ENCODE data around the gene ECE2.

ECE2 gene

DNA sequence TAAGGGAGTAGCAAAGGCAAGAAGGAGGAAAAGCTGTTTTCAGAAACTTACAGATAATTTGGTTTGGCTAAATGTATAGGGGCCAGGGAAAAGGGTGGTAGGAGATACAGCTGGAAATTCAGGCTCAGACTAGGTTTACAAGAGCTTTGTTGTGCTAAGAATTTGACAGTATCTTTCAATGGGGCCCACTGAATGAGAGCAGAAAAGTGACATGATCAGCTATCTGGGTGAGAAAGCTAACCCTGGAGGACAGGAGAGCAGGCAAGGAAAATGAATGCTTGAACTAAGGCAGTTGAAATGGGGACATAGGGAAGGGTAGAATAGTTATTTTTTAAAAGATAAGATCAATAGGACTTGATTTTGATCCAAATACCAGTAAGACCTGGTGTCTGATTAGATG lies 35.8 kb downstream of the ECE2 start:
- no peaks in the 10 kb centered on the region for H3K4me1 ChIP-seq (ENCODE audit: control insufficient read depth, insufficient read depth, low read length)
- H3K27me3 ChIP-seq (ENCODE audit: control insufficient read depth, insufficient read depth, low read length) = no peaks in the 10 kb centered on the region
- peaks cover 15% of the 10 kb centered on the region for H3K36me3 ChIP-seq (ENCODE audit: control insufficient read depth, insufficient read depth, low read length)
- no peak overlapping the region for H3K9ac ChIP-seq (ENCODE audit: low read length)
- no peaks in the 10 kb centered on the region for H3K9me3 ChIP-seq (ENCODE audit: control insufficient read depth, low read length)
- no peak overlapping the region for H3K4me3 ChIP-seq (ENCODE audit: low read length)

DNA sequence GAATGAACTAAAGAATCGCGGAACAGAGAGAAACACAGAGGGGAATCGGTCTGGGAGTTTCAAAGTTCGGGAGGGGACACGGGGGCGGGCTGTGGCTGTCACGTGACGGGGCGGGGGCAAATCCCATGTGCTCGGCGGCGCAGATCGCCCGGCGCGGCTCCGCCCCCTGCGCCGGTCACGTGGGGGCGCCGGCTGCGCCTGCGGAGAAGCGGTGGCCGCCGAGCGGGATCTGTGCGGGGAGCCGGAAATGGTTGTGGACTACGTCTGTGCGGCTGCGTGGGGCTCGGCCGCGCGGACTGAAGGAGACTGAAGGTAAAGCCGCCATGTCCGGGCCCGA lies 38.5 kb downstream of the ECE2 start, which contains the start of gene EIF4G1:
EIF4G1 (plus strand) TSS at position 244 of the 337 bp plus-strand sequence. CDS start 1,191 bp downstream, outside the sequence.
- H3K4me3 ChIP-seq (ENCODE audit: low read length) = peak within 1 kb of the TSS; percentile 88
- no peaks in the 10 kb centered on the region for H3K27me3 ChIP-seq (ENCODE audit: control insufficient read depth, insufficient read depth, low read length)
- H3K4me1 ChIP-seq (ENCODE audit: control insufficient read depth, insufficient read depth, low read length) = peaks cover 16% of the 10 kb centered on the region
- peak within 1 kb of the TSS; percentile 98 for H3K9ac ChIP-seq (ENCODE audit: low read length)
- H3K36me3 ChIP-seq (ENCODE audit: control insufficient read depth, insufficient read depth, low read length) = no peaks in the 10 kb centered on the region
- H3K9me3 ChIP-seq (ENCODE audit: control insufficient read depth, low read length) = no peaks in the 10 kb centered on the region

DNA sequence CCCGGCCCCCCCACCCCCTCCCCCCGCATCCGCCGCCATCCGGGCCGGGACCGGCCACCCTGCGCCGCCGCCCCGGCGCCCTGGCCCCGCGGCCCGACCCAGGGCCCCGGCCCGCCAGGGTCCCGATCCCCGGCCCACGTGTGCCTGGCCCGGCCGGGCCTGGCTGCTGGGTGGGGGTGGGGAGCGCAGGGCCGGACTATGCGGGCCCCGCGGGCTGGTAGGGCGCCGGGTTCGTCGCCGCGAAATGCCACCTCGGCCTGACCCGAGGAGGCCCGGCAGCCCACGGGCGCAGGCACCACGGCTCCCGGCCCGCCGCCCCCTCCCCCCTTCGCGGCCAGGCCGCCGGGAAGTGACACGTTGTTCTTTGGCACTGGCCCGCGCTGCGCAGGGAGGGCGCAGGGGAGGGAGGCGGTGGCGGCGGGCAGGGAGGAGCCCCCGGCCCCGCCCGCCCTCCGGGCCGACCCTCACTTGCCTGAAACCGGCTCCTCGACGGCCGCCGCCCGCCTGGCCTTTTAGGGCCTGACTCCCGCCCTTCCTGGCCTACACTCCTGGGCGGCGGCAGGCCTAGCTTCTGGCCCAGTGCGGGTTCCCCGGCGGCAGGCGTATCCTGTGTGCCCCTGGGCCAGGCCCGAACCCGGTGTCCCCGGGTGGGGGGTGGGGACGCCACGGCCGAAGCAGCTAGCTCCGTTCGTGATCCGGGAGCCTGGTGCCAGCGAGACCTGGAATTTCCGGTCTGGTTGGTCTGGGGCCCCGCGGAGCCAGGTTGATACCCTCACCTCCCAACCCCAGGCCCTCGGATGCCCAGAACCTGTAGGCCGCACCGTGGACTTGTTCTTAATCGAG lies 39.1 kb downstream of the ECE2 start:
- Histone ChIP-seq H3K27me3 (ENCODE audit: control insufficient read depth, insufficient read depth, low read length) (no peaks in the 10 kb centered on the region), H3K4me3 (ENCODE audit: low read length) (peak overlapping the region; percentile 88), H3K9ac (ENCODE audit: low read length) (peak overlapping the region; percentile 98), H3K36me3 (ENCODE audit: control insufficient read depth, insufficient read depth, low read length) (no peaks in the 10 kb centered on the region), H3K9me3 (ENCODE audit: control insufficient read depth, low read length) (no peaks in the 10 kb centered on the region), H3K4me1 (ENCODE audit: control insufficient read depth, insufficient read depth, low read length) (peaks cover 22% of the 10 kb centered on the region)

DNA sequence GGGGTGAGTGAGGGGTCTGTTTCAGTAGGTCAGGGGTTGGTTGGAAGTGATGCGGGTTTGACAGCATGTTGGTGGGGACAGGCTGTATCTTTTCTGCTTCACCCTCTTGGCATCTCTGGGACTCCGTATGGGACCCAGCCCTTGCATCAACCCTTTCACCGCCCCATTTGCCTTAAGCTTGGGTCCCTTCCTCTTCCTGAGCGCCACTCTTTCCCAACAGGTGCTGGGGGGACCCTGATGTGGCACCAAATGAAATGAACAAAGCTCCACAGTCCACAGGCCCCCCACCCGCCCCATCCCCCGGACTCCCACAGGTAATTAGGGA lies 39.7 kb downstream of the ECE2 start:
- H3K9me3 ChIP-seq (ENCODE audit: control insufficient read depth, low read length) = no peaks in the 10 kb centered on the region
- H3K9ac ChIP-seq (ENCODE audit: low read length) = peak overlapping the region; percentile 98
- no peaks in the 10 kb centered on the region for H3K27me3 ChIP-seq (ENCODE audit: control insufficient read depth, insufficient read depth, low read length)
- H3K4me3 ChIP-seq (ENCODE audit: low read length) = peak overlapping the region; percentile 88
- peaks cover 27% of the 10 kb centered on the region for H3K4me1 ChIP-seq (ENCODE audit: control insufficient read depth, insufficient read depth, low read length)
- H3K36me3 ChIP-seq (ENCODE audit: control insufficient read depth, insufficient read depth, low read length) = peaks cover 4% of the 10 kb centered on the region

DNA sequence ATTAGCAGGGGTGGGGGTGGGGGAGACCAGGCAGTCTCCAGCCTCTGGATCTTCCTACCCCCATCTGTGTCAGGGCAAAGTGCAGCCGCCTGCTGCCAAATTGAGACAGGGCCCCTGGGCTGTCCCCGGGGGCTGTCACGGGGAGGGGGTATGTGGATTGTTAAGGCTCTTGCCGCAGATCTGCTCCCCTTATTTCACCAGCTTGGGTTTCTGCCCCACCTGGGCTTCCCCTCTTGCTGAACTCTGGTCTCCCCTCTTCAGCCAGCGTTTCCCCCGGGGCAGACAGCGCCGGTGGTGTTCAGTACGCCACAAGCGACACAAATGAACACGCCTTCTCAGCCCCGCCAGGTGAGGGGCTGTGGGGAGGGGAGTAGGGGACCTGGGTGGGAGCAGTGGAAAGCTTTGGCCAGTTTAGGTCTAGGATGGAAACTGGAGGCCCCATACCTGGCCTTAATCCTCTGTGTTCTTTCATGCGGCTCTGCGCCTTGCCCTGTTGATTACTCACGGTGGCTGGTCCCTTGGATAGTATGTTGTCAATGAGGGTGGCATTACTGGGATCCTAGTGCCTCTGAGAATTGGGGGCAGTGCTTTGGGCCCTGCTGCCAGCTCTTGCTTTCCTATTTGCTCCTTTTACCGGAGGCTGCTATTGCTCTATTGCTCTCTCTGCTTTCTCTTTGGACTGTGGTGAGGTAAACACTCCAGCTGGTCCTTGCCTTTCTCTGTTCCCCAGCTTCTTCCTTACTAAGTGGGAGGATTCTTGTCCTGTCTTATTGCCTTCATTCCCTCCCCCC lies 40.2 kb downstream of the ECE2 start:
- Histone ChIP-seq H3K9ac (ENCODE audit: low read length) (peak overlapping the region; percentile 98), H3K4me1 (ENCODE audit: control insufficient read depth, insufficient read depth, low read length) (peaks cover 31% of the 10 kb centered on the region)

DNA sequence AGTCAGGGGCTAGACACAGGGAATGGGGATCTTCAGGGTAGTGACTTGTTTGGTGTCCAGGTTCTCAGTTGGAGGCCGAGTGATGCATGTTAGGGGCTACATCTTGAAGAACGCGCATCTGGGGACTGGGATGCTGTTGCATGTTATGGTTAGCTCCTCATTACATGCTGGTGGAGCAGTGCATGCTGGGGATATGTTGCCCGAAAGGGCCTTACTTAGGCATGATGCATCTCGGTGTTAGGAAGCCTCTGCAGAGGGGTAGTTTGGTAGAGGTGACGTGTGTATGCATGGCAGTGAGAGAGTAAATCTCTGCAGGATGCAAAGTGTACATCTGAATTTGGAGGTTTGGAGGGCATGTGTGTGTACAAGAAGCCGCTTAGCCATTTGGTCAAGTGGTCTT lies 41.0 kb downstream of the ECE2 start:
- Histone ChIP-seq H3K9me3 (ENCODE audit: control insufficient read depth, low read length) (no peaks in the 10 kb centered on the region), H3K36me3 (ENCODE audit: control insufficient read depth, insufficient read depth, low read length) (peaks cover 16% of the 10 kb centered on the region), H3K4me1 (ENCODE audit: control insufficient read depth, insufficient read depth, low read length) (peaks cover 31% of the 10 kb centered on the region), H3K4me3 (ENCODE audit: low read length) (peak overlapping the region; percentile 6), H3K27me3 (ENCODE audit: control insufficient read depth, insufficient read depth, low read length) (no peaks in the 10 kb centered on the region), H3K9ac (ENCODE audit: low read length) (peak overlapping the region; percentile 98)

More for the DNA sequence above, 40.2 kb downstream of the ECE2 start:
- H3K27me3 ChIP-seq (ENCODE audit: control insufficient read depth, insufficient read depth, low read length) = no peaks in the 10 kb centered on the region
- peaks cover 10% of the 10 kb centered on the region for H3K36me3 ChIP-seq (ENCODE audit: control insufficient read depth, insufficient read depth, low read length)
- H3K4me3 ChIP-seq (ENCODE audit: low read length) = peak overlapping the region; percentile 88
- no peaks in the 10 kb centered on the region for H3K9me3 ChIP-seq (ENCODE audit: control insufficient read depth, low read length)

DNA sequence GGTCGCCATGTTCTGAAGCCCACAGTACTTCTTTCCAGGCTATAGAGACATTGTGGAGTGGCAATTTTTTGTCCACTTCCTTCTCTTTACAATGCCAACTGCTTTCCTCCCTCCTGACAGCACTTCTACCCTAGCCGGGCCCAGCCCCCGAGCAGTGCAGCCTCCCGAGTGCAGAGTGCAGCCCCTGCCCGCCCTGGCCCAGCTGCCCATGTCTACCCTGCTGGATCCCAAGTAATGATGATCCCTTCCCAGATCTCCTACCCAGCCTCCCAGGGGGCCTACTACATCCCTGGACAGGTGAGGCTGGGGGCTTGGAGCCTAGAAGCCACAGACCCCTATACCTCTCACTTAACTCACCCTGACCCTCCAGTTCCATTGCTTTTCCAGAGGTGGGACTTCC lies 41.4 kb downstream of the ECE2 start:
- no peak overlapping the region for H3K4me3 ChIP-seq (ENCODE audit: low read length)
- H3K4me1 ChIP-seq (ENCODE audit: control insufficient read depth, insufficient read depth, low read length) = peaks cover 31% of the 10 kb centered on the region
- H3K36me3 ChIP-seq (ENCODE audit: control insufficient read depth, insufficient read depth, low read length) = peaks cover 20% of the 10 kb centered on the region
- H3K9ac ChIP-seq (ENCODE audit: low read length) = no peak overlapping the region
- no peaks in the 10 kb centered on the region for H3K9me3 ChIP-seq (ENCODE audit: control insufficient read depth, low read length)
- no peaks in the 10 kb centered on the region for H3K27me3 ChIP-seq (ENCODE audit: control insufficient read depth, insufficient read depth, low read length)

DNA sequence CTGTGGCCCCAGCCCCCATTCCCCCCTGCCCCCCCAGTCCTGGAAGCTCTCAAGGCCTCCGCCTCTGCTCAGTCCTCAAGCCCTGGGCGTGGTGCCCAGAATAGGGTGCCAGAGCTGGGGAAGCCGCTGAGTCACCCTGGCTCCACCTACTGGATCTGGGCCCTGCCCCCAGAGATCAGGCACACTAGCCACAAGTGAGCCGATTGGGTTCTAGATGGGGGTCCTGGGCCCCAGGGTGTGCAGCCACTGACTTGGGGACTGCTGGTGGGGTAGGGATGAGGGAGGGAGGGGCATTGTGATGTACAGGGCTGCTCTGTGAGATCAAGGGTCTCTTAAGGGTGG lies 44.3 kb downstream of the ECE2 start:
- no peak overlapping the region for H3K4me3 ChIP-seq (ENCODE audit: low read length)
- no peaks in the 10 kb centered on the region for H3K9me3 ChIP-seq (ENCODE audit: control insufficient read depth, low read length)
- peaks cover 31% of the 10 kb centered on the region for H3K4me1 ChIP-seq (ENCODE audit: control insufficient read depth, insufficient read depth, low read length)
- H3K9ac ChIP-seq (ENCODE audit: low read length) = peak overlapping the region; percentile 54
- H3K27me3 ChIP-seq (ENCODE audit: control insufficient read depth, insufficient read depth, low read length) = no peaks in the 10 kb centered on the region
- H3K36me3 ChIP-seq (ENCODE audit: control insufficient read depth, insufficient read depth, low read length) = peaks cover 37% of the 10 kb centered on the region

DNA sequence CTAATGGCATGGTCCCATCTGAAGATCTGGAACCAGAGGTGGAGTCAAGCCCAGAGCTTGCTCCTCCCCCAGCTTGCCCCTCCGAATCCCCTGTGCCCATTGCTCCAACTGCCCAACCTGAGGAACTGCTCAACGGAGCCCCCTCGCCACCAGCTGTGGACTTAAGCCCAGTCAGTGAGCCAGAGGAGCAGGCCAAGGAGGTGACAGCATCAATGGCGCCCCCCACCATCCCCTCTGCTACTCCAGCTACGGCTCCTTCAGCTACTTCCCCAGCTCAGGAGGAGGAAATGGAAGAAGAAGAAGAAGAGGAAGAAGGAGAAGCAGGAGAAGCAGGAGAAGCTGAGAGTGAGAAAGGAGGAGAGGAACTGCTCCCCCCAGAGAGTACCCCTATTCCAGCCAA lies 45.8 kb downstream of the ECE2 start:
- Histone ChIP-seq H3K4me3 (ENCODE audit: low read length) (no peak overlapping the region), H3K4me1 (ENCODE audit: control insufficient read depth, insufficient read depth, low read length) (peaks cover 31% of the 10 kb centered on the region), H3K9me3 (ENCODE audit: control insufficient read depth, low read length) (no peaks in the 10 kb centered on the region), H3K9ac (ENCODE audit: low read length) (no peak overlapping the region), H3K36me3 (ENCODE audit: control insufficient read depth, insufficient read depth, low read length) (peaks cover 49% of the 10 kb centered on the region), H3K27me3 (ENCODE audit: control insufficient read depth, insufficient read depth, low read length) (no peaks in the 10 kb centered on the region)

DNA sequence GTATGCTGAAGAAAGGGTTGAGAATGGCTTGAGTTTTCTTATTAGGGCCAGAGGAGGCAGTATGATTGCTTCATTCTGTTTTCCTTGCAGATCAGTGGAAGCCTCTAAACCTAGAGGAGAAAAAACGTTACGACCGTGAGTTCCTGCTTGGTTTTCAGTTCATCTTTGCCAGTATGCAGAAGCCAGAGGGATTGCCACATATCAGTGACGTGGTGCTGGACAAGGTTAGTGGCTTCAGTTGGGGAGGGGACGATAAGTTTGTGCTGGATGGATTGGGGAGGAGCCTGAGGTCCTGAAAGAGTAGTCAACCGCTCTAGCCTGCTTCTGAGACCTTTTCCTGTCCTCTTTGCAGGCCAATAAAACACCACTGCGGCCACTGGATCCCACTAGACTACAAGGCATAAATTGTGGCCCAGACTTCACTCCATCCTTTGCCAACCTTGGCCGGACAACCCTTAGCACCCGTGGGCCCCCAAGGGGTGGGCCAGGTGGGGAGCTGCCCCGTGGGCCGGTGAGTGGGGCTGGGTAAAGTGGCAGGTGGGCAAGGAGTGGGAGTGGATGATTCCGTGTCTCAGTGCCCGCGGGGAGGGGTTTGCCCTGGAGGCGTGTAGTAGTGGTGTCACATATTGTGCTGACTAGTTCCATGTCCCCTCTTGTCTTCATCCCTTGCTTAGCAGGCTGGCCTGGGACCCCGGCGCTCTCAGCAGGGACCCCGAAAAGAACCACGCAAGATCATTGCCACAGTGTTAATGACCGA lies 47.1 kb downstream of the ECE2 start:
- no peak overlapping the region for H3K9ac ChIP-seq (ENCODE audit: low read length)
- peaks cover 22% of the 10 kb centered on the region for H3K4me1 ChIP-seq (ENCODE audit: control insufficient read depth, insufficient read depth, low read length)
- peaks cover 60% of the 10 kb centered on the region for H3K36me3 ChIP-seq (ENCODE audit: control insufficient read depth, insufficient read depth, low read length)

DNA sequence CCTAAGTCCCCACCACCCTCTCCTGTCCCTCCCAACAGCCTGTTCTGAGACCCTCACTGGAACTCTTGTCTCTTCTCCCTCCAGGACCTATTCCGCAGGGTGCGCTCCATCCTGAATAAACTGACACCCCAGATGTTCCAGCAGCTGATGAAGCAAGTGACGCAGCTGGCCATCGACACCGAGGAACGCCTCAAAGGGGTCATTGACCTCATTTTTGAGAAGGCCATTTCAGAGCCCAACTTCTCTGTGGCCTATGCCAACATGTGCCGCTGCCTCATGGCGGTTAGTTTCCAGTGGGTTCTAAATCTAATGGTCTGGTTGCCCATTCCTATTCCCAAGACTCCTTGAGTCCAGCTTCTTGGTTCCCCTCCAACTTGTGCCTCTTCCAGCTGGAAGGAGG lies 47.9 kb downstream of the ECE2 start:
- Histone ChIP-seq H3K36me3 (ENCODE audit: control insufficient read depth, insufficient read depth, low read length) (peaks cover 68% of the 10 kb centered on the region), H3K4me1 (ENCODE audit: control insufficient read depth, insufficient read depth, low read length) (peaks cover 20% of the 10 kb centered on the region)

More for the DNA sequence above, 47.1 kb downstream of the ECE2 start:
- no peaks in the 10 kb centered on the region for H3K9me3 ChIP-seq (ENCODE audit: control insufficient read depth, low read length)
- H3K27me3 ChIP-seq (ENCODE audit: control insufficient read depth, insufficient read depth, low read length) = no peaks in the 10 kb centered on the region
- no peak overlapping the region for H3K4me3 ChIP-seq (ENCODE audit: low read length)

DNA sequence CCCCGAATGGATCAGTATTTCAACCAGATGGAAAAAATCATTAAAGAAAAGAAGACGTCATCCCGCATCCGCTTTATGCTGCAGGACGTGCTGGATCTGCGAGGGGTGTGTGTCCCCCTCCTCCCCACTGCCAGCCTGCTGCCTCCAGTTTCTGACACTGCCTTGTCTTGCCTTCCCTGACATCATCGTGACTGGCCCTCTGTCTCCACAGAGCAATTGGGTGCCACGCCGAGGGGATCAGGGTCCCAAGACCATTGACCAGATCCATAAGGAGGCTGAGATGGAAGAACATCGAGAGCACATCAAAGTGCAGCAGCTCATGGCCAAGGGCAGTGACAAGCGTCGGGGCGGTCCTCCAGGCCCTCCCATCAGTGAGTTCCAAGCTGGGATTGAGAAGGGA lies 49.4 kb downstream of the ECE2 start:
- Histone ChIP-seq H3K4me1 (ENCODE audit: control insufficient read depth, insufficient read depth, low read length) (peaks cover 6% of the 10 kb centered on the region), H3K9me3 (ENCODE audit: control insufficient read depth, low read length) (no peaks in the 10 kb centered on the region), H3K27me3 (ENCODE audit: control insufficient read depth, insufficient read depth, low read length) (no peaks in the 10 kb centered on the region), H3K4me3 (ENCODE audit: low read length) (no peak overlapping the region), H3K9ac (ENCODE audit: low read length) (no peak overlapping the region), H3K36me3 (ENCODE audit: control insufficient read depth, insufficient read depth, low read length) (peaks cover 70% of the 10 kb centered on the region)

More for the DNA sequence above, 47.9 kb downstream of the ECE2 start:
- Histone ChIP-seq H3K9ac (ENCODE audit: low read length) (no peak overlapping the region), H3K9me3 (ENCODE audit: control insufficient read depth, low read length) (no peaks in the 10 kb centered on the region), H3K4me3 (ENCODE audit: low read length) (no peak overlapping the region), H3K27me3 (ENCODE audit: control insufficient read depth, insufficient read depth, low read length) (no peaks in the 10 kb centered on the region)

Data from mucosa of stomach (tissue), 1 donor.